HL-60 (cell line): ENCODE measurements around the gene CEP89.
"Not testable (repeated sequence)": the region's sequence is repeated elsewhere in the genome, so short reads cannot be mapped to it uniquely, and the experiment has no call there.

Source experiments
- CTCF ChIP-seq: IDR thresholded peaks from one replicate; pipeline ENCODE4 v1.5.1; 2011; ENCODE audit warnings: low read length, control low read depth, inconsistent platforms; ENCODE audit not compliant: insufficient read depth
- POLR2AphosphoS5 ChIP-seq: IDR thresholded peaks from 2 replicates; pipeline ENCODE4 v1.6.1; 2012; ENCODE audit warnings: low read depth

- not testable (repeated sequence) for TF ChIP-seq POLR2AphosphoS5, CTCF
Measured at GRCh38 chr19:32977813-32978212, 6.1 kb upstream of the CEP89 start.
